HCT116 (cell line): ENCODE measurements around the gene MBNL2. TPM values are rescaled to one million over a fixed set of nuclear protein-coding genes. Genes with fewer than 3 reads are reported as not detected.

Experiments
- ATAC-seq: fragments of 200-7000 bp; cut with Tn5 transposase; 2 replicates; pipeline ENCODE4 v1.9.1; 2020; ENCODE audit warnings: mild to moderate bottlenecking, moderate library complexity
- BruUV-seq: library from RNA; stranded (reverse); fragments of 400-500 nt; replicated peaks from 2 replicates; lab custom pipeline; 2021; lab: Mats Ljungman, UMichigan
- CTCF ChIA-PET: fragments of 300-600 bp; sonication (Branson Sonifier 250); formaldehyde crosslinking; loops from one replicate; lab custom pipeline; 2021; ENCODE audit warnings: antibody characterized with exemption; lab: Charles Lee
- POLR2A ChIA-PET: fragments of 300-600, 350-600 bp; sonication (Branson Sonifier 250); formaldehyde crosslinking; loops from one replicate; lab custom pipeline; 2021; ENCODE audit warnings: antibody characterized with exemption; lab: Charles Lee
- RAD21 ChIA-PET, 2 experiments: fragments of 300-600 bp; sonication (Branson Sonifier 250); formaldehyde crosslinking; loops; one replicate each; lab custom pipeline; 2023; ENCODE audit warnings: low total read pairs in 2 of 2; ENCODE audit not compliant: uncharacterized antibody in 2 of 2, unreplicated experiment in 2 of 2, low non-redundant PET in 1 of 2; lab: Charles Lee
- DNase-seq: peaks from one replicate; pipeline ENCODE4 v3.0.0-alpha.2; 2010; ENCODE audit warnings: low read depth, low spot score
- H2AFZ ChIP-seq: fragments of 200-600 bp; shearing (Covaris generic), sonication (generic); 2 replicates; pipeline ENCODE4 v1.6.1; 2017; ENCODE audit warnings: low read depth, mixed run types, mixed read lengths, antibody characterized with exemption, low read length; ENCODE audit not compliant: poor library complexity, severe bottlenecking
- H3K27ac ChIP-seq: 2 replicates; pipeline ENCODE4 v1.5.1; 2012; ENCODE audit warnings: low read depth, low read length
- H3K27me3 ChIP-seq: fragments of 200-600 bp; sonication (generic); 2 replicates; pipeline ENCODE4 v1.6.1; 2016; ENCODE audit warnings: mixed run types, low read length, mixed read lengths; ENCODE audit not compliant: insufficient read depth
- H3K36me3 ChIP-seq, 2 experiments: fragments of 200-500 bp in 1 of 2; fragments of 200-600 bp in 1 of 2; sonication (Bioruptor generic) in 1 of 2; sonication (generic) in 1 of 2; 2 replicates each; pipeline versions ENCODE4 v1.5.1 to v1.6.1; 2014 to 2016; ENCODE audit warnings: low read length in 2 of 2, inconsistent platforms in 1 of 2, mixed read lengths in 1 of 2, mixed run types in 1 of 2; ENCODE audit not compliant: insufficient read depth in 2 of 2, control insufficient read depth in 1 of 2
- H3K4me1 ChIP-seq, 2 experiments: fragments of 200-600 bp in 1 of 2; sonication (generic) in 1 of 2; 2 replicates each; pipeline versions ENCODE4 v1.5.1 to v1.6.1; 2012 to 2017; ENCODE audit warnings: low read length in 2 of 2, inconsistent platforms in 1 of 2, mild to moderate bottlenecking in 1 of 2, mixed read lengths in 1 of 2, mixed run types in 1 of 2, moderate library complexity in 1 of 2; ENCODE audit not compliant: insufficient read depth in 2 of 2, control insufficient read depth in 1 of 2
- H3K4me2 ChIP-seq: fragments of 200-600 bp; sonication (generic); 2 replicates; pipeline ENCODE4 v1.6.1; 2017; ENCODE audit warnings: mixed run types, low read length, mixed read lengths
- H3K4me3 ChIP-seq, 2 experiments: fragments of 200-600 bp in 1 of 2; sonication (generic) in 1 of 2; replicated peaks in 1 of 2; 2 replicates each; pipeline ENCODE4 v1.5.1; 2011 to 2016; ENCODE audit warnings: low read length in 2 of 2, control low read depth in 1 of 2, low read depth in 1 of 2, mild to moderate bottlenecking in 1 of 2, mixed read lengths in 1 of 2, mixed run types in 1 of 2
- H3K79me2 ChIP-seq: fragments of 200-600 bp; sonication (generic); 2 replicates; pipeline ENCODE4 v1.6.1; 2017; ENCODE audit warnings: mild to moderate bottlenecking, mixed run types, low read length, moderate library complexity, mixed read lengths; ENCODE audit not compliant: insufficient read depth
- H3K9ac ChIP-seq: fragments of 200-600 bp; sonication (generic); 2 replicates; pipeline ENCODE4 v1.6.1; 2016; ENCODE audit warnings: low read length, mixed read lengths
- H3K9me2 ChIP-seq: fragments of 200-600 bp; sonication (generic), shearing (Covaris generic); 2 replicates; pipeline ENCODE4 v1.6.1; 2017; ENCODE audit warnings: mixed run types, mild to moderate bottlenecking, moderate library complexity; ENCODE audit not compliant: insufficient read depth
- H3K9me3 ChIP-seq, 2 experiments: fragments of 200-500 bp in 1 of 2; fragments of 200-600 bp in 1 of 2; sonication (Bioruptor generic) in 1 of 2; sonication (generic) in 1 of 2; 2 replicates each; pipeline ENCODE4 v1.6.1; 2014 to 2017; ENCODE audit warnings: low read length in 2 of 2, mixed read lengths in 2 of 2, inconsistent platforms in 1 of 2, low read depth in 1 of 2, mild to moderate bottlenecking in 1 of 2, mixed run types in 1 of 2, moderate library complexity in 1 of 2; ENCODE audit not compliant: control insufficient read depth in 1 of 2, insufficient read depth in 1 of 2
- H4K20me1 ChIP-seq: fragments of 200-600 bp; sonication (generic), shearing (Covaris generic); 2 replicates; pipeline ENCODE4 v1.6.1; 2017; ENCODE audit warnings: mixed run types, mild to moderate bottlenecking, moderate library complexity; ENCODE audit not compliant: insufficient read depth
- CBX3 ChIP-seq: IDR thresholded peaks from 2 replicates; pipeline ENCODE4 v1.6.1; 2012; ENCODE audit warnings: low read depth
- EGR1 ChIP-seq: IDR thresholded peaks from 2 replicates; pipeline ENCODE4 v1.6.1; 2012; ENCODE audit warnings: low read depth
- ELF1 ChIP-seq: IDR thresholded peaks from 2 replicates; pipeline ENCODE4 v1.6.1; 2012; ENCODE audit warnings: low read depth, borderline replicate concordance
- EZH2phosphoT487 ChIP-seq: fragments of 200-600 bp; IDR thresholded peaks from 2 replicates; pipeline ENCODE4 v1.6.1; 2018; ENCODE audit warnings: antibody characterized with exemption, borderline replicate concordance
- JUND ChIP-seq: IDR thresholded peaks from 2 replicates; pipeline ENCODE4 v1.6.1; 2012
- POLR2AphosphoS5 ChIP-seq: IDR thresholded peaks from 2 replicates; pipeline ENCODE4 v1.6.1; 2011; ENCODE audit warnings: mild to moderate bottlenecking, low read depth, low read length, moderate library complexity
- RAD21 ChIP-seq: IDR thresholded peaks from 2 replicates; pipeline ENCODE4 v1.6.1; 2012; ENCODE audit warnings: low read depth, mild to moderate bottlenecking
- REST ChIP-seq: IDR thresholded peaks from 2 replicates; pipeline ENCODE4 v1.6.1; 2012; ENCODE audit warnings: low read depth
- SIN3A ChIP-seq: IDR thresholded peaks from 2 replicates; pipeline ENCODE4 v1.6.1; 2012; ENCODE audit warnings: low read depth
- SP1 ChIP-seq: IDR thresholded peaks from 2 replicates; pipeline ENCODE4 v1.6.1; 2012; ENCODE audit warnings: low read depth
- SRF ChIP-seq: IDR thresholded peaks from 2 replicates; pipeline ENCODE4 v1.6.1; 2012; ENCODE audit warnings: low read depth
- TCF7L2 ChIP-seq: IDR thresholded peaks from 2 replicates; pipeline ENCODE4 v1.7.0; 2011; ENCODE audit warnings: borderline replicate concordance, inconsistent platforms; ENCODE audit not compliant: insufficient read depth, insufficient read length; ENCODE audit errors: extremely low read depth
- YY1 ChIP-seq: IDR thresholded peaks from 2 replicates; pipeline ENCODE4 v1.6.1; 2011; ENCODE audit warnings: low read length, low read depth, moderate library complexity, mild to moderate bottlenecking; ENCODE audit not compliant: insufficient replicate concordance; ENCODE audit errors: extremely low read depth
- intact Hi-C: fragments of 100-400 bp; cut with micrococcal nuclease; formaldehyde crosslinking; loops from 2 replicates; pipeline ENCODE4 v1.10.0; 2022
- total RNA-seq: library from RNA; stranded (reverse); gene quantifications from one replicate; pipeline ENCODE4 v1.2.1, GENCODE V29; 2021; ENCODE audit not compliant: unreplicated experiment

The MBNL2 gene
- total RNA-seq, 1 experiment from 2014 or later, result 73.9 TPM

- BruUV-seq, result no TSS peak
- no peaks in the 10 kb centered on the region for H3K9me2 ChIP-seq
- intact Hi-C loops, result loop anchor here (1.0 to 10.0 kb wide), 2 partner anchors 135 to 542 kb away; no protein-coding TSS in a partner anchor
Observed at GRCh38 chr13:97432917-97433726, 211.0 kb downstream of the MBNL2 start.

More at GRCh38 chr13:97432917-97433726, 211.0 kb downstream of the MBNL2 start:
- Histone ChIP-seq H2AFZ (peak overlapping the region; percentile 88), H3K9me3 (no peaks in the 10 kb centered on the region), H3K27me3 (no peaks in the 10 kb centered on the region), H4K20me1 (no peaks in the 10 kb centered on the region), H3K27ac (peak overlapping the region; percentile 92), H3K79me2 (peaks cover 21% of the 10 kb centered on the region), H3K36me3 (no peaks in the 10 kb centered on the region), H3K4me2 (peak overlapping the region; percentile 99), H3K4me3 (peak overlapping the region; percentile 76 to 80), H3K4me1 (peaks cover 7 to 23% of the 10 kb centered on the region in 2 experiments), H3K9ac (peak overlapping the region; percentile 83)
- ATAC-seq, result peak; percentile 80
- CTCF ChIA-PET, result interaction anchor here (0.7 to 1.6 kb wide), 2 partner anchors 142 to 324 kb away, joined by 5 read pairs; no protein-coding TSS in a partner anchor
- peak; percentile 98 for DNase-seq
- TF ChIP-seq SP1, result peak; percentile 97
- TF ChIP-seq REST, result no peak
- 0 out of 2 replicates have a peak, but pooled peaks have one; percentile 53 for TF ChIP-seq SRF
- TF ChIP-seq SIN3A, result no peak
- no peak for TF ChIP-seq EZH2phosphoT487
- TF ChIP-seq TCF7L2, result peak; percentile 50
- TF ChIP-seq JUND, result peak; percentile 45
- TF ChIP-seq ELF1, result peak; percentile 58
- peak; percentile 69 for TF ChIP-seq POLR2AphosphoS5
- peak; percentile 89 for TF ChIP-seq CBX3
- no peak for TF ChIP-seq EGR1
- peak; percentile 39 for TF ChIP-seq YY1
- no peak for TF ChIP-seq RAD21
- RAD21 ChIA-PET, result no interaction called here
- POLR2A ChIA-PET, result interaction anchor here (1.4 to 1.9 kb wide), 3 partner anchors 10 to 292 kb away, joined by 4 to 8 read pairs (median 4); no protein-coding TSS in a partner anchor
